ENCODE results near the gene ZFYVE28.

The ZFYVE28 gene

DNA sequence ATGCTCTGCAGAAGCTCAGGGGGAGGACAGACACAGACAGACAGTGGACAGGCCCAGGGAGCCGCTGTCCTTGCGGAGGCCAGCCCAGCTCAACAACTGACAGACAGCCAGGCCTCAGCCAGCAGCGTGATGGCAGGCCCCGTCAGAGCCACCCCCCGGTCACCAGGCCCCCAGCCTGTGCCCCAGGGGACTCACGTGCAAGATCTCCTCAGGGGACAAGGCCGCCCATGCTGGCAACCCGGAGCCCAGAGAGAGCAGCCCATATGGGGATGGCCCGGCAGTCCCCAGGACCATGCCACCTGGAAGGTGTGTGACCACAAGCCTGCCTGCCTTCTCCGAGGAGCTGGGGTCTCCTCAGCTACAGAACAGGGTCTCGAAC, 128.5 kb downstream of the ZFYVE28 start:
- Histone ChIP-seq H3K4me1 (no peaks in the 10 kb centered on the region), H3K36me3 (ENCODE audit: control insufficient read depth, insufficient read depth, low read length) (no peaks in the 10 kb centered on the region), H3K9me3 (ENCODE audit: control insufficient read depth, low read length) (no peaks in the 10 kb centered on the region), H2AFZ (no peak overlapping the region), H3K9ac (no peak overlapping the region), H3K4me3 (ENCODE audit: low read depth, low read length) (no peak overlapping the region), H3K27ac (no peak overlapping the region), H3K79me2 (no peaks in the 10 kb centered on the region), H3K27me3 (ENCODE audit: control insufficient read depth, insufficient read depth, low read length) (no peaks in the 10 kb centered on the region), H3K4me2 (ENCODE audit: low read length) (no peak overlapping the region)
- no peak for TF ChIP-seq CTCF (IDR thresholded peaks at IDR 0.05)

DNA sequence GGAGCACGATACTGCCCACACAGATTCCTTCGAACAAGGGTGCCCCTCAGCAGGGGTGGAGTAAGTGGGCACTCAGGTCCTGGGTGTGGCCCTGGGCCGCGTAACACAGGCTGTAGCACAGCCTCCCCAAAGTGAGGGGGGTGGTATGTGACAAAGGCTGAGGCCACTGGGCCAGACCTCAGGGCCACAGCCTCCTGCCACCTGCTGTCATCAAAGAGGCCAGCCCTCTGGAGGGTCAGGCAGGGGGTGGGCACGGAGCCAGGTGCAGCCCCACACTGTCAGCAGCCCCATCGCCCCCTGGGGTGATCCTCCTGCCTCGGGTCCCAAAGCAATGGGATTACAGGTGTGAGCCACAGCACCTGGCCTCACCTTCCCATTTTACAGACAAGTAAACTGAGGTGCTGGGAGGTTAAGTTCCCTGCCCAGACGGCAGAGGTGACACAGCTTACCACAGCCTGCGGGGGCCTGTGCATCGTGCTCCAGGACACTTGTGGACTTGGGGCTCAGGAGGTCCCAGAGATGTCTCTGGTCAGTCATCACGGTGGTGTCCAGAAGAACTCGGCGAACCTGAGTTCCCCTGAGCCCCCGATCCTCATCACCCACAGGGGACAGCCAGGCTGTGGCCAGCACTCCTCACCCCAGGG, 129.0 kb downstream of the ZFYVE28 start:
- no peak overlapping the region for H3K27ac ChIP-seq
- no peak overlapping the region for H3K9ac ChIP-seq
- H3K36me3 ChIP-seq (ENCODE audit: control insufficient read depth, insufficient read depth, low read length), result no peaks in the 10 kb centered on the region
- no peaks in the 10 kb centered on the region for H3K4me1 ChIP-seq
- no peaks in the 10 kb centered on the region for H3K27me3 ChIP-seq (ENCODE audit: control insufficient read depth, insufficient read depth, low read length)
- TF ChIP-seq CTCF (IDR thresholded peaks at IDR 0.05), result no peak
- H3K79me2 ChIP-seq, result no peaks in the 10 kb centered on the region
- H2AFZ ChIP-seq, result no peak overlapping the region
- H3K9me3 ChIP-seq (ENCODE audit: control insufficient read depth, low read length), result no peaks in the 10 kb centered on the region
- no peak overlapping the region for H3K4me3 ChIP-seq (ENCODE audit: low read depth, low read length)
- H3K4me2 ChIP-seq (ENCODE audit: low read length), result no peak overlapping the region

- Histone ChIP-seq H3K4me1 (no peaks in the 10 kb centered on the region), H3K27ac (no peak overlapping the region), H3K79me2 (no peaks in the 10 kb centered on the region), H3K4me2 (ENCODE audit: low read length) (no peak overlapping the region), H3K27me3 (ENCODE audit: control insufficient read depth, insufficient read depth, low read length) (no peaks in the 10 kb centered on the region), H3K36me3 (ENCODE audit: control insufficient read depth, insufficient read depth, low read length) (no peaks in the 10 kb centered on the region), H3K9me3 (ENCODE audit: control insufficient read depth, low read length) (no peaks in the 10 kb centered on the region), H3K9ac (no peak overlapping the region), H3K4me3 (ENCODE audit: low read depth, low read length) (no peak overlapping the region), H2AFZ (no peak overlapping the region)
- no peak for TF ChIP-seq CTCF (IDR thresholded peaks at IDR 0.05)
These were observed 130.3 kb downstream of the ZFYVE28 start for GRCh38 chr4:2288051-2288541.

GRCh38 chr4:2287594-2287915, 130.9 kb downstream of the ZFYVE28 start:
- Histone ChIP-seq H2AFZ (no peak overlapping the region), H3K27ac (no peak overlapping the region), H3K79me2 (no peaks in the 10 kb centered on the region), H3K9me3 (ENCODE audit: control insufficient read depth, low read length) (no peaks in the 10 kb centered on the region), H3K4me3 (ENCODE audit: low read depth, low read length) (no peak overlapping the region), H3K36me3 (ENCODE audit: control insufficient read depth, insufficient read depth, low read length) (no peaks in the 10 kb centered on the region), H3K27me3 (ENCODE audit: control insufficient read depth, insufficient read depth, low read length) (no peaks in the 10 kb centered on the region), H3K4me1 (no peaks in the 10 kb centered on the region), H3K9ac (no peak overlapping the region), H3K4me2 (ENCODE audit: low read length) (no peak overlapping the region)
- TF ChIP-seq CTCF (IDR thresholded peaks at IDR 0.05), result no peak

GRCh38 chr4:2286904-2287593, 131.4 kb downstream of the ZFYVE28 start:
- H3K4me3 ChIP-seq (ENCODE audit: low read depth, low read length), result no peak overlapping the region
- H3K4me1 ChIP-seq, result no peaks in the 10 kb centered on the region
- no peak overlapping the region for H3K9ac ChIP-seq
- no peak overlapping the region for H3K4me2 ChIP-seq (ENCODE audit: low read length)
- H3K9me3 ChIP-seq (ENCODE audit: control insufficient read depth, low read length), result no peaks in the 10 kb centered on the region
- H3K79me2 ChIP-seq, result no peaks in the 10 kb centered on the region
- H3K27me3 ChIP-seq (ENCODE audit: control insufficient read depth, insufficient read depth, low read length), result no peaks in the 10 kb centered on the region
- H2AFZ ChIP-seq, result no peak overlapping the region
- H3K36me3 ChIP-seq (ENCODE audit: control insufficient read depth, insufficient read depth, low read length), result no peaks in the 10 kb centered on the region
- no peak overlapping the region for H3K27ac ChIP-seq
- no peak for TF ChIP-seq CTCF (IDR thresholded peaks at IDR 0.05)
